Activated CD8-positive, alpha-beta memory T cell treated with anti-CD3 and anti-CD28 coated beads for 24 hours (primary cell): ENCODE data around the gene SELENON.
A peak's percentile ranks its signal among the peaks of the same experiment; 100 is the strongest.

Experiments used
- DNase-seq: peaks from one replicate; pipeline ENCODE4 v3.0.0-alpha.2; 2020

Gene SELENON

GRCh38 chr1:25799935-25800702 is at the start of gene SELENON:
TSS of gene SELENON (plus strand) at chr1:25800193. CDS start at chr1:25800231, 38 bp downstream.
- peak; percentile 78 for DNase-seq

- no peak for DNase-seq
Observed at GRCh38 chr1:25750923-25751605, 48.9 kb upstream of the SELENON start.

GRCh38 chr1:25754470-25755181 is 45.4 kb upstream of the SELENON start:
- DNase-seq = peak; percentile 70

GRCh38 chr1:25755475-25756125 is 44.4 kb upstream of the SELENON start:
- DNase-seq = no peak

- DNase-seq = no peak
Observed at GRCh38 chr1:25756215-25756614, 43.8 kb upstream of the SELENON start.

- no peak for DNase-seq
Observed at GRCh38 chr1:25757151-25757845, 42.7 kb upstream of the SELENON start.

GRCh38 chr1:25757846-25758185 is 42.2 kb upstream of the SELENON start:
- DNase-seq = no peak

GRCh38 chr1:25758466-25759070 is 41.4 kb upstream of the SELENON start:
- DNase-seq = no peak

- no peak for DNase-seq
Observed at GRCh38 chr1:25760122-25760719, 39.8 kb upstream of the SELENON start.

GRCh38 chr1:25760871-25761270 is 39.1 kb upstream of the SELENON start:
- no peak for DNase-seq

- DNase-seq = no peak
Observed at GRCh38 chr1:25763493-25763892, 36.5 kb upstream of the SELENON start.

GRCh38 chr1:25765136-25765922 is 34.7 kb upstream of the SELENON start:
- no peak for DNase-seq

- DNase-seq = no peak
Observed at GRCh38 chr1:25765923-25766589, 33.9 kb upstream of the SELENON start.

GRCh38 chr1:25766721-25767436 is 33.1 kb upstream of the SELENON start:
- no peak for DNase-seq

GRCh38 chr1:25767437-25767770 is 32.6 kb upstream of the SELENON start:
- DNase-seq = no peak

- DNase-seq = no peak
Observed at GRCh38 chr1:25768999-25769398, 31.0 kb upstream of the SELENON start.

- DNase-seq = no peak
Observed at GRCh38 chr1:25769625-25770383, 30.2 kb upstream of the SELENON start.

GRCh38 chr1:25770541-25771220 is 29.3 kb upstream of the SELENON start:
- no peak for DNase-seq
